Cardiac muscle cell (in vitro differentiated cells and primary cell): ENCODE results near the gene PGM1. TPM values are rescaled to one million over a fixed set of nuclear protein-coding genes. Genes with fewer than 3 reads are reported as not detected.

Source experiments
- DNase-seq, 2 donors: peaks; one replicate each; pipeline versions ENCODE4 v3.0.0 to v3.0.0-alpha.2; 2010 to 2017; ENCODE audit warnings: low read depth in 1 of 2, low spot score in 1 of 2
- H3K27ac ChIP-seq: fragments of 200-600 bp; sonication (generic); 2 replicates; pipeline ENCODE4 v1.5.1; 2016
- H3K27me3 ChIP-seq: fragments of 200-600 bp; sonication (generic); 2 replicates; pipeline ENCODE4 v1.6.0; 2016; ENCODE audit warnings: control low read depth
- H3K36me3 ChIP-seq: fragments of 200-600 bp; sonication (generic); 2 replicates; pipeline ENCODE4 v1.5.1; 2016; ENCODE audit warnings: control low read depth
- H3K4me1 ChIP-seq: fragments of 200-600 bp; sonication (generic); 2 replicates; pipeline ENCODE4 v1.8.1; 2017; ENCODE audit warnings: low read depth, mild to moderate bottlenecking, mixed run types
- H3K4me3 ChIP-seq: fragments of 200-600 bp; sonication (generic); 2 replicates; pipeline ENCODE4 v1.5.1; 2016; ENCODE audit warnings: mild to moderate bottlenecking
- H3K9me3 ChIP-seq: fragments of 200-600 bp; sonication (generic); 2 replicates; pipeline ENCODE4 v1.5.1; 2017; ENCODE audit warnings: low read depth, mild to moderate bottlenecking, control low read depth
- polyA plus RNA-seq: library from polyadenylated mRNA; unstranded; fragments of >200 nt; fragmentation: Nextera tagmentation; extraction: Ambion mirVana; gene quantifications from 2 replicates; pipeline ENCODE4 v1.2.1, GENCODE V29; 2016
- total RNA-seq: library from RNA; depleted of rRNA; stranded (reverse); fragments of >200 nt; gene quantifications from 2 replicates; pipeline ENCODE4 v1.2.3, GENCODE V29; 2016
- TF ChIP-seq, protein P1 (sequence below): IDR thresholded peaks from 2 replicates; pipeline ENCODE4 v1.5.1; 2012; ENCODE audit warnings: low read depth, mild to moderate bottlenecking, low read length

Gene PGM1
- total and polyA plus RNA-seq, 2 experiments from 2014 or later = 277 to 344 TPM

DNA sequence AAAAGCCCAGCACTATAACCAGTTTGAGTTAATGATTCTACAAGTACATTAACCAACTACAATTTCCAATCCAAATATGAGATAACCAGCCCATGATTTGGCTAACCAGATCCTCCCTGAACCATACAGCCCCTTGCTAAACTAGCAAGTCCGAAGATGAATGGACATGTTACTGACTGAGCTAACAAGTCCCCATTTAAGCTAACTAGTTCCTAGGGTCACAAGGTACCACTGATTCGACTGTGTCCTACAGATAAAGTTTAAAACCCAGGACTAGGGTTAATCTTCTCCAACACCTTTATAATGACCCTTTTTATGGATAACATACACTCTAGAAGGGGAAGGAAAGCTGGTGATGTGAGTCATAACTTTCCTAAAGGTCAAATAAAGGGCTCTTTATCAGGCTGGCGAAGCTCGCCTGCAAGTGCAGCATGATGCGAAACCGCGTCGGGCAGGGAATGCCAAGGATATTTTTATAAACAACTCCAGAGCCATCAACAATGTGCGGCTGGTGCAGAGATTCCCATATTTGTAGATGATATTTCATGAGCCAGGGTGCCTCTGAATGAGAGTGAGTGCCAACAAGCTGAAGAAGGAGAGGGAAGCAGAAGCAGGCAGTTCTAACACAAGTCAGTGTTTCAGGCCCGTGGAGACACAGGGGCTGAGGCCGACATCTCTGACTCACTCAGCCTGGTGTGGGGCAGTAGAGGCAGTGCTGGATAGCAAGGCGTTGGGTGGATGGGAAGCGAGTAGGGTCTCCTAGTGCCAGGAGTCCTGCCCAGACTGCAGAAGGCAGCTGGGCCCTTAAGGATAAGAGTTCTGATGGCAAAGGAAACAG lies 105.0 kb downstream of the PGM1 start:
- no peaks in the 10 kb centered on the region for H3K9me3 ChIP-seq
- H3K27me3 ChIP-seq = no peaks in the 10 kb centered on the region
- H3K4me1 ChIP-seq = no peaks in the 10 kb centered on the region
- no peak overlapping the region for H3K4me3 ChIP-seq
- peak in 1 of 2 donors; percentile 76 for DNase-seq
- TF ChIP-seq, protein P1, sequence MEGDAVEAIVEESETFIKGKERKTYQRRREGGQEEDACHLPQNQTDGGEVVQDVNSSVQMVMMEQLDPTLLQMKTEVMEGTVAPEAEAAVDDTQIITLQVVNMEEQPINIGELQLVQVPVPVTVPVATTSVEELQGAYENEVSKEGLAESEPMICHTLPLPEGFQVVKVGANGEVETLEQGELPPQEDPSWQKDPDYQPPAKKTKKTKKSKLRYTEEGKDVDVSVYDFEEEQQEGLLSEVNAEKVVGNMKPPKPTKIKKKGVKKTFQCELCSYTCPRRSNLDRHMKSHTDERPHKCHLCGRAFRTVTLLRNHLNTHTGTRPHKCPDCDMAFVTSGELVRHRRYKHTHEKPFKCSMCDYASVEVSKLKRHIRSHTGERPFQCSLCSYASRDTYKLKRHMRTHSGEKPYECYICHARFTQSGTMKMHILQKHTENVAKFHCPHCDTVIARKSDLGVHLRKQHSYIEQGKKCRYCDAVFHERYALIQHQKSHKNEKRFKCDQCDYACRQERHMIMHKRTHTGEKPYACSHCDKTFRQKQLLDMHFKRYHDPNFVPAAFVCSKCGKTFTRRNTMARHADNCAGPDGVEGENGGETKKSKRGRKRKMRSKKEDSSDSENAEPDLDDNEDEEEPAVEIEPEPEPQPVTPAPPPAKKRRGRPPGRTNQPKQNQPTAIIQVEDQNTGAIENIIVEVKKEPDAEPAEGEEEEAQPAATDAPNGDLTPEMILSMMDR = no peak
- no peaks in the 10 kb centered on the region for H3K36me3 ChIP-seq
- H3K27ac ChIP-seq = no peak overlapping the region

DNA sequence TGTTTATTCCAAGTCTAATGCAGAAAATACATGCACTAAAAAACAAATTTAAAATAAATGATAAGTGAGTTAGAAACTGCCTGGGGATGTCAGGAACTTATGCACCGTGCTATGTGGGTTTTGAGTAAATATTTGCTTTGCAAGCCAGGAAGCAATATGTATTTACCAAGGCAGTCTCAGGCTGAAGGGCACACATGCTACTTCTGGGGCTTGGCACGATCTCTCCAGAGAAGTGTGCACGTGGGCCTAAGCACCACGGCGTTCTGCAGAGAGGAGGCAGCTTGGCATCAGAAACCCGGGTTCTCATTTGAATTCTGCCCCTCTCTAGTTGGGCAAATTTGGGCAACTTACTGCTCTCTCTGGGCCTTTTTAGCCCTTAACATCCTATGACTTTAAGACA lies 108.0 kb downstream of the PGM1 start:
- no peaks in the 10 kb centered on the region for H3K36me3 ChIP-seq
- H3K27ac ChIP-seq = no peak overlapping the region
- H3K27me3 ChIP-seq = no peaks in the 10 kb centered on the region
- DNase-seq = no peak
- no peaks in the 10 kb centered on the region for H3K9me3 ChIP-seq
- no peaks in the 10 kb centered on the region for H3K4me1 ChIP-seq
- H3K4me3 ChIP-seq = no peak overlapping the region
- TF ChIP-seq, protein P1 = no peak

DNA sequence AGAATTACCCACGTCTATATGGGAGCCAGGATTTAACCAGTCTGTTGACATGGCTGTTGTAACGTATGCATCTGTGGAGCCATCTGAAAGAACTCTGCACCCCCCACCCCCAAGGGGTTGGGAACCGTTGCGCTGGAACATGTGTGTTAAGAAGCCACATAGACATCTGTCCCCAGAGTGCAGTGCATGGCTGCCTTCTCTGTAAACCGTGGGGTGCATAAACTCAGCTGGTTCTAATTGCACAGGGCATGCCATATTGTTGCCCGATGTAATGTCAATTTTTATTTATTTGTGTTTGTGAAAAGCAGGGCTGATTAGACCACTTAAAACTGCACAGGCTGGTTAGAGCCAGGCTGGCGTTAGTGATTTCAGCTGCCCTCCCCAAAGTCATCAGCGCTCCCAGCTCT lies 110.5 kb downstream of the PGM1 start:
- no peaks in the 10 kb centered on the region for H3K27me3 ChIP-seq
- H3K9me3 ChIP-seq = no peaks in the 10 kb centered on the region
- H3K36me3 ChIP-seq = no peaks in the 10 kb centered on the region
- H3K4me1 ChIP-seq = no peaks in the 10 kb centered on the region
- DNase-seq = no peak
- no peak overlapping the region for H3K27ac ChIP-seq
- H3K4me3 ChIP-seq = no peak overlapping the region
- TF ChIP-seq, protein P1 = no peak

DNA sequence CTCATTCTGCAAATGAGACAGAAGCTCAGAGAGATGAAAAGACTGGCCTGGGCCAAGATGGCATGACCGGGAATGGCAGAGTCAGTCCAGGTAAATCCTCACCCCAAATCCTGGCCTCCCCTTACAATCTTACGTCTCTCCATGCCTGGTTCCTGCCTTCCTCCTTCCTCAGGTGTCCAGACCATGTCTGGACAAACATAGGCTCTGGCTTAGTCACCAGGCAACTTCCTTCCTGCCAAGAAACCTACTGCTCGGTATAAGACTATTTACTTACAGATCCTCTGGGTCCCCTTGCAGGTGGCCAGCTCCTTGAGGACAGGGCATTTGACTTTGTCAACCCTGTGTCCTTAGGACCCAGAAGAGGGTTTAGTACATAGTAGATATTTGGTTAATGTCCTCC lies 111.2 kb downstream of the PGM1 start:
- Histone ChIP-seq H3K27me3 (no peaks in the 10 kb centered on the region), H3K36me3 (no peaks in the 10 kb centered on the region), H3K4me1 (no peaks in the 10 kb centered on the region), H3K27ac (no peak overlapping the region), H3K4me3 (no peak overlapping the region), H3K9me3 (no peaks in the 10 kb centered on the region)
- no peak for DNase-seq
- TF ChIP-seq, protein P1 = no peak

DNA sequence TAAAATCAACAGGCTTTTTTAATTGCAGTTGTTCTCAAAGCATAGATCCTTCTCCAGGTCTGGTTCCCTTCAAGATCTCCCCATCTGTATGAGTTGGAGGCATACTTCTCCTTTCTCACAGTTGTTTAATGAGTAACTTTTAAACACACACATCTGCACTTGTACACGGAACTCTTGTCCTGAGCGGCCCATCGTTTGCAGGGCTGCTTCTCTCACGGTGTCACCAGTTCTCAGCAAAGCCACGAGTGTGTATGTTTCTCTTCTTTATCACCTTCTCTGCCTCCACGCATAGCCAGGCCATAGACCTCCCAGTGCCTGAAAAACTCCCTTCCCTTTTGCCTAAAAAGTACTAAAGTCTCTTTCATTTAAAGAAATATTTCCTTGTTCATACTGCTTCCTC lies 111.9 kb downstream of the PGM1 start:
- Histone ChIP-seq H3K27me3 (no peaks in the 10 kb centered on the region), H3K36me3 (no peaks in the 10 kb centered on the region), H3K4me3 (no peak overlapping the region), H3K27ac (no peak overlapping the region), H3K4me1 (no peaks in the 10 kb centered on the region), H3K9me3 (no peaks in the 10 kb centered on the region)
- TF ChIP-seq, protein P1 = no peak
- no peak for DNase-seq
